ENCODE measurements around the gene GPRIN1. TPM values are rescaled to one million over a fixed set of nuclear protein-coding genes. Genes with fewer than 3 reads are reported as not detected.
"Not testable (repeated sequence)": the region's sequence is repeated elsewhere in the genome, so short reads cannot be mapped to it uniquely, and the experiment has no call there.

The GPRIN1 gene
- polyA plus RNA-seq, 5 donors = 0.72 to 1.2 (median 1.0) TPM

DNA sequence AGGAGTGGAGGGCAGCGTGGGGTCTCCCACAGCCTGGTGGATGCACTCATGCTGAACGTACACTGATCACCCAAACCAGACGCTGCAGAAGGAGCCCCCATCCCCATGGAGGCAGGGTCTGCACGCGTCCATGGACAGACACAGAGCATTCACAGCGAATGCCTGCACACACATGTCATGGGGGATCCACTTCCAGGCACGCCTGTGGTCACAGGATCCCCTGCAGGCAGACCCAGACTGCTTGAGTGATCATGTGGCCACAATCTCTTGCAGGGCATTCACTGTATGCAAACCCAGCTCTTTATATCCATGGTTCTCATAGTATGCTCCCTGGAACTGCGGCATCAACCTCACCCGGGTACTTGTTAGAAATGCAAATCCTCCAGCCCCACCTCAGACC lies 15.0 kb upstream of the GPRIN1 start:
- DNase-seq = no peak

DNA sequence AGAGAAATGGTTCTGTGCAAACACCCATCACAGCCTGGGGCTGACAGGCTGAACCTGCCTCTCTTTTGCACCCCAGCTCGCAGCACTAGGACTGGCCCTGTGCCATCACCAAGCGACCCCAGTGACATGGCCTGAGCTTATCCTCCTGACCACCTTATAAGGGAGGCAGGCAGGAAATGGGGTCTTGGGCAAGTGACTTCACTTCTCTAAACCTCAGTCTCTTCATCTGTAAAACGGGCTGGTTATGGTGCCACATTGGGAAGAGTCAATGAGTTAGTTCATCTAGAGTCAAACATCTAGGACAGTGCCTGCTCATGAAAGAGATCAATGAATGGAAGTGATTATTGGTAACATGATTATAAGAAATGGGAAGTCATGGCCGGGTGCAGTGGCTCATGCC lies 14.2 kb upstream of the GPRIN1 start:
- DNase-seq = no peak

DNA sequence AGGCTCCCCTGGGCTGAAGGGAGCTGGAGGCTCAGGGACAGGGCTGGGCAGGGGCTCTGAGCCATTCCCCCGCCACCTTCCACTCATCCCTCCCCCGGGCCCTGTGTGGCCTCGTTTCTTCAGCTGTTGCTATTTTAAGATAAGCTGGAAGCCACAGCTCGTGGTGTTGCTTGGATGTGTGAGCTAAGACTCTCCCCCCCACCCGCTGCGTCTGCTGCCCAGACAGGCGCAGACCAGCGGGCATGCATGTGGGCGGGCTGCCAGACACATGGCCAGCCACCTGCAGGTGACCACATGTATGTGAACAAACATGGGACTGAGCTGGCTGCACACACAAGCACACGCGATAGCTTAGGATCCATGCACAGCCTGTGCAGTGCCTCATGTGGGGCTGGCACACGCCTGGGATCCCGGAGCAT lies 11.7 kb upstream of the GPRIN1 start:
- no peak for DNase-seq

DNA sequence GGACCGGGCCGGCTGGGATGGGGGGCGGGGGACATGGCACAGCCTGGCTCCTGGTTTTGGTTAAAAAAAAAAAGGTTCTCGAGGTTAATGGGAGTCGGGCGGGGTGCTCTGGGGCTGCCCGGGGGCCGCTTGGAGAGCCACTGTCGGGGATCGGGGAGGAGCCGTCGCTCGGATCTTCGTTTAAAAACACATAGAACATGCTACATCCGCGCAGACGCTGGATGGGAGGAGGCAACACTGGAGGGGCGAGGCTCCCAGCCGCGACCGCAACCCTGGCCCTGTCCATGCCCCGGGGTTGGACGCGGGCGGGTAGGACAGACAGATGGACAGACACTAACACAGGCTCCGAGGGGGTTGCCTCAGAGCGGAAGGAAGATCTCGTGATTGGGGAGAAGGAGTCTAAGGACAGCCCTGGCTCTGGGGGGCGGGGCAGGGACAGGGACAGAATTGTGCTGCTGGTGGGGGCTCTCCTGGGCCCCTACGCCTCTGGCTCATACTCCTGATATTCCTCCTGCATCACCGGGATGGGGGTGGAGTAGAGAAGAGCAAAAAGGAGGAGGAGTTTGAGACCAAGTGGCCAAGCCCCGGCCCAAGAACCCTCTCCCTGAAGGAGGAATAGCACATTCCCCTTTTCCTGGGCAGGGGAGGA lies 10.5 kb upstream of the GPRIN1 start:
- no peak for DNase-seq

DNA sequence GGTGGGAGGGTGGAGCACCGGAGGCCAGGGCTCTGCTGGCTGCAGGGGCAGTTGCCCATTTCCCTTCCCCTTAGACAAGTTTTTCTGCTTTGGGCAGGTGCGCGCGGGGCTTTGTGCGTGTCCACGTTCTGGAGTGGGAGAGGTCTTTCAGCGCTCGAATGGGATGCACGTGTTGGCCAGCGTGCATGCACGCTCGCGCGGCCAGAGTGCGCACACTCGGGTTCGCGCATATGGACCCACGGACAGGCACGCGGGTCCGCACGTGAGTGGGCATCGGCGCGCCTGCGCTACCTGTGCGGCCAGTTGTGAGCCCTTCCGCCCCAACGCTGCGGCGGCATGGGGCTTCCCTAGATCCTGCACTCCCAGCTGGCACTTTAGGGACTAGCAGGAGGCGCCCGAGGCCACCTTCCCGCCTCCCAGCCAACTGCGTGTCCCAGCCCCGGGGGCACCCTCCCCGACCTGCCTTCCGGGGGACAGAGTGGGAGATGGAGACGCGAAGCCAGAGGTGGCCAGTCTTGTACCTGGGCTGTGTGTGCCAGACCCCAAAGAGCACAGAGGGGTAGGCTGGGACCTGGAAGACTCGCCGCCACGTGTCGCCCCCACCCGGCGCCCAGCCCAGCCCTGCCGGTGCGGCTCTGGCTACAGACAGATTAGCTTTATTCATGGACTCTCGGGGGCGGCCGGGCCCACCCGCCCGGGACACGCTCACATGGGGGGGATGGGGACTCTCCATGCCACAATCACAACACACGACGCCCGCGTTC lies 9.8 kb upstream of the GPRIN1 start:
- no peak for DNase-seq

DNA sequence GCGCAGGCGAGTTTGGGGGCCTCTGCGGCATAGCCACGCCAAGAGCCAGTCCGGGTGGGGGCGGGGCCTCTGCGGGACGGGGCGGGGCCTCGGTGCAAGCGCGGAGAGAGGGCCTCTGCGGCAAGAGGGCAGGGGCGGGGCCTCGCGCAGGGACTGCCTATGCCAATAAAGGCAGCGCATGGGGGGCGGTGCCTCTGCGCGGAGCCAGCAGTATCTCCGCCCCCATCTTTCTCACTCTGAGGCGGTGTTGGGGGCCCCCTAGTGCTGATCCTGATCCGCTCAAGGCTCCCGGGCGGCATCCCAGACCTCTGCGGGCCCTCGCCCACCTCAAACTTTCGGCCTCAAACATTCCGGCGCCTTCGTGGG lies 9.2 kb upstream of the GPRIN1 start:
- DNase-seq = no peak

DNA sequence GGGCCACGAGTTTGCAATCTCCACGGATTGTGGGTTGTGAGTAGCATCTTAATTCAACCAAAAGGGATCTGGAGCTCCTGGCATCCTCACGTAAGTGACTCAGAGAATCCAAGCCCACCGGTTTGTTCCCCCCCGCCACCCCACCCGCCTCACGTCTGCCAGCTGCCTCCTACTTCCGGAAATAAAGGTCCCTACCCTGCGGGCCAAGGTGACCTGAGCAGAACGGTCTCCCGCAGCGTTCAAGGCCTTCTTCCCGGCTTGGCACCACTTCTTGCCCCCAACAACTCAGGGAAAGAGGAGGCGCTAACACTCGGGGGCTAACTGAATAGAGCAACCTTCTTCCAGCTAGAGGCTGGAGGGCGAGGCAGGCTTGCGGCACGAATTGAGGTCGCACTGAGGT lies 8.8 kb upstream of the GPRIN1 start:
- no peak for DNase-seq

DNA sequence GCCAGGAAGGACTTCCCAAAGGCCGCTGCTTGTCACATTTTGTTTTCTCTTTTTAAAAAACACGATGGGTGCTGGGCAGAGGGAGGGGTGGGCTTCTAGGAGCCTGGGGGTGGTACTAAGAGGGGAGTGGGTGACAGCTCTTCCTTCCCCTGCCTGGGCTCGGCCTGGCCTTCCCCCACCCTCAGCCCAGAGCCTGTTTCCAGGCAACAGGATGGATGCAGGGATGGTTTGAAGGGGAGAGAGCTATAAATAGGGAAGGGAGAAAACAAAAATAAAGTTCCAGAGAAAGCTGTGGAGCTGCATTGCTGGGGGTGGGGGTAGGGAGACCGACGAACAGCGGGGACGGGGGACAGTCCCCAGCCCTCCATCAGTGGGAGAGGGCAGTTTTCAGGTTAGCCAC lies 6.6 kb upstream of the GPRIN1 start:
- DNase-seq = no peak

DNA sequence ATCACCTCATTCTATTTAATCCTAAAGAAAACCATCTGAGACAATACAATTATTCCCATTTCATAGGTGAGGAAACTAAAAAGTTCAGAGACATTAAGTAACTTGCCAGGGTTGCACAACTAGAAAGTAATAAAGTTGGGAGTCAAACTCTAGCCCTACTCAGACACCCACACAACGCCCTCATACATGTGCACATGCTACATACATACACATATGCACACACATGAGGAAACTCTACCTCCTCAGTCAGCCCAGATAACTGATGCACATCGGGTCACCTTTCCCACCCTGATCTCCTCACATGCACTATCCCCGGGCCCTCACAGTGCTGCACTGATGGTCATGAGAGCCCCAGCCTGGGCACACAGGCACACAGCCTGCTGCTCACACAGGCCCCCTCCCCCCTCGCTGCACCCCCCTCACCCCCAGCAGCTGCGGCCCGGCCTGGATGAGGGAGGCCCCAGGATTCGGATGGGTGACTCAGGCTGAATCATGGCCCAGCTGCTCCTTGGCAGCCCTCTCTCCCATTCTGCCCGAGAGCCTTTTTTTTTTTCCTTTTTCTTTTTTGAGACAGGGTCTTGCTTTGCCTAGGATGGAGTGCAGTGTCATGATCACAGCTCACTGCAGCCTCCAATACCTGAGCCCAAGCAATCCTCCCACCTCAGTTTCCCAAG lies 5.0 kb upstream of the GPRIN1 start:
- DNase-seq = no peak

DNA sequence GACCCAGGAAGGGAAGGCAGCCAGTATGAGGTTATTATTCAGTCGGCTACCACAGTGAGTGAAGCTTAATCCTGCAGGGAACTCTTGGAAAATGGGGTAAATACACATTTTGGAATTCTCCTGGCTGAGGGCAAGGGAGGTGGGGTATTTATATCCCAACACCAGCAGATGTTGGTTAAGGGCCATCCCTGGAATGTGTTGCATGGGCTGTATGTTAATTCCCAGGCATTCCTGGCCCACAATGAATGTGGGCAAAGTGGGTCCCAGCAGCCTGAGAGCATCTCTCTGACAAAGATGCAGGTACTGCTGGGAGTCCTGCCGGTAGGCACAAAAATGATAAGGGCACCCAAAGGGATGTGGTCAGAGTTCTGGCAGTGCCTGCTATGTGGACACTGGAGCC lies 2.9 kb upstream of the GPRIN1 start:
- no peak for DNase-seq

DNA sequence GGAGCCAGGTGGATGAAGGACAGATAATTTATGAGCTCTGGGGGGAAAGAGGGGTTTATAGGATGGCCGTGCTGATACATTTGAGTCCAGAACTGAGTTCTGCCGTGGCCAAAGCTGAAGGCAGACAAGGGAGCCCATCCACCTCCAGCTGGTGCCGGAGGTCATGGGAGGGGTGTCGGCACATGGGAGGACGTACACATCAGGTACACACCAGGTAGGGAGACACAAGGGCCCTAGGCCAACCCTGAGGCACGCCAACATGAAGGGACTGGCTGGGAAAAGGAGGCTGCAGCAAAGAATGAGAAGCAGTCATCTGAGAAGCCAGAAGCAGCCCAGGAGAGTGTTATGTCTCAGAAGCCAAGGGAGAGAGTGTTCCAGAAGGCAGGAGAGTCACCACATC lies 2.1 kb upstream of the GPRIN1 start:
- DNase-seq = no peak

DNA sequence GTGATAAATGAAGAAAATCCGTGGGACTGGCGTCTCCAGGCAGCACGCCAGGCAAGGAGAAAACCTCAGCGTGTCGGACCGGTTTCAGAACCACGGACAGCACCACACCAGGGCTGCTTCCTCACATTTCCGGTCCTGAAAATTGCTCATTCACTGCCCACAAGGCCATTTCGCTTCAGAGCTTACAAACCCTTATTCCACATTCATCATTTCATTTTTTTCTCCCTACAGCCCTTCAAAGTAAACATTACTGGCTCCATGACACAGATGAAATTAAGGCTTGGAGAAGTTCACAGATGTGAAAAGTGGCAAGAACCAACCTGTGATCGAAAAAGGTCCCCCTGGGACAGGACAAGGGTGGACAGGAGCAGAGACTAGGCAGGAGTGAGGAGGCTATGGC lies 1.5 kb upstream of the GPRIN1 start:
- peak; percentile 67 to 75 for DNase-seq

DNA sequence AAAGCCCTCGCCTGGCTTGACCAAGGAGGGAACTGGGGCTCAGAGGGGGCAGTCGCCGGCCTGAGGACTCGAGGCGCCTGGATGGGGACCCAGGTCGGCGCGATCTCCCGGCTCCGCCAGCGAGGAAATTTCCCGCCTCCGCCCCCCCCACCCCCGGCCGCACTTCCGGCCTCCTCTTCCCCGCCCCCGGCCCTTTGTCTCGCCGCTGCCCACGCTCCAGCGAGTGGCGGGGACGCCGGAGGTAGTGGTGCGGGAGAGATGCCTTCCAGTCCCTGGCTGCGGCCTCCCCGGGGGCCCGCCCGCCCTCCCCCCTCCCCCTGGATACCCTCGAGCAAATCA lies 448 bp upstream of the GPRIN1 start:
- DNase-seq = no peak

DNA sequence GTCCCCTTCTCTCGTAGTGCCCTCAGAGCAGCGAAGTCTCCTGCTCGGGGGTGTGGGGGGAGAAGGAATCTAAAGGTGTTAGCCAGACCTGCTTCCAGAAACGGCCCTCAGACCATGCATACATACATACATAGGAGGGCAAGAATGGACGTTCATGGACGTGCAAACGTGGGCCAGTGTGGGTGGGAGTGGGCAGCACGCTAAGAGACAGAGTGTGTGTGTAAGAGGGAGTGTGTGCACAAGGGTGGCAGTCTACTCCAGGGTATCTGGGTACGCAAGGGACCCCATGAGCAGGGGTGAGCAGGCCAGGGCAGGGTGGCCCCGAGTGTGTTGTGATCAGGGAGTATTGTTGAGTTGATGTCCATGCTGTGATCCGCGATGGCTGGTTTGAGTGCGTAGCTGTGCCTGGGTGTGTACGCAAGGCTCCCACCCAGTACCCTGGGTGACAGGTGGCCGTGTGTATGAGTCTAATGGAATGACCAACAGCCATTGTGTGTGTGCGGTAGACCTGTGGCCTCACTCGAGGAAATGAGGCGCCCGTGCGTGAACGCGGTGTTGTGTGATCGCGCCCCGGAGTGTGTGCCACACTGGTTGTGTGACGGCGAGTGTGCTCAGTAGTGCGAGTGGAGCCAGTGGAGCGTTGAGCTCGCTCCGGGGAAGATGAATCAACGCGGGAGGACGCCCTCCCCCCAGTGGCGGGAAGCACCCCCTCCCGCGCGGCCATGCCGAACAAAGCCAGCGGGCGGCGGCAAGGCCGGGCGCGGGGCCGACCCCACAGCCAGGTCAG lies 826 bp downstream of the GPRIN1 start:
- DNase-seq = no peak

DNA sequence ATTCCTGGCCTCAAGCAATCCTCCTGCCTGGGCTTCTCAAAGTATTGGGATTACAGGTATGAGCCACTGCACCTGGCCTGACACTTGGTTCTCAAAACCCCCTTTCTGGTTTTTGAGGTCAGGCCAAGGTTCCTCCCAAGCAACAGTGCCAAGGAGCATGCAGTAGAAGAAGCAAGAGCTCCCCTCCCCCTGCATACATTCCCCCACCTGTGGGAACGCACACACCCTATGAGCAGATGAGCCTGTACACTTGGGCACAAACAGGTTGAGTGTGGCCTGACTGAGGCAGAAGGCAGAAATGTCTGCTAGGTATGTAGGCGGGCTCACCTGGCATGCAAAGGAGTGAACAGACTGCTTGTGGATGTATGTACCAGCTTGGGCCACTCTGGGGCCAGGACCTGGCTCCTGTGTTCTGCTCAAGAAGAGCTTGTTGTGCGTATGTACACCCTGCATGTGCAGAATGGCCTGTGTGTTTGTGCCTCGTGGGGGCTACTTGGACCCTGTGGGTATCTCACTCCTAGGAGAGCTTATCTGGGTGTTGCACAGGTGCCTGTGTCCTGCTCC lies 1.7 kb downstream of the GPRIN1 start:
- DNase-seq = no peak

DNA sequence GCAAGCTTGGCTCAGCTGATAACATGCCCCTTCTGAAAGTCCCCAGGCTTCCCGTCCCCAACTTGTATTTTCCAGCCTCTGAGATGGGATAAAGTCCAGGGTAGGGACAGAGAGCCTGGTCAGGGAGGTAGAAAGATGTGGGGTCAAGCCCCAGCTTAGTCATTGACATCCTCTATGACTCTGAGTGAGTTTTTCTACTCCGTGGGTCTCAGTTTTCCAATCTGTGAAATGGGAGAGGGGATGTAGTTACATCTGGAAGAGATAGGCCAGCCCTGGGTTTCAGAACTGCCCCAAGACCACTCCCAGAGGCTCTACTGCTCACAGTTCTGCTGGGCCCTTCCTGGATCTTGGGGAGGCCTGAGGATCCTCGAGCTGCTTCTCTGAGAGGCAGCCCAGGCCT lies 3.1 kb downstream of the GPRIN1 start:
- DNase-seq = no peak

DNA sequence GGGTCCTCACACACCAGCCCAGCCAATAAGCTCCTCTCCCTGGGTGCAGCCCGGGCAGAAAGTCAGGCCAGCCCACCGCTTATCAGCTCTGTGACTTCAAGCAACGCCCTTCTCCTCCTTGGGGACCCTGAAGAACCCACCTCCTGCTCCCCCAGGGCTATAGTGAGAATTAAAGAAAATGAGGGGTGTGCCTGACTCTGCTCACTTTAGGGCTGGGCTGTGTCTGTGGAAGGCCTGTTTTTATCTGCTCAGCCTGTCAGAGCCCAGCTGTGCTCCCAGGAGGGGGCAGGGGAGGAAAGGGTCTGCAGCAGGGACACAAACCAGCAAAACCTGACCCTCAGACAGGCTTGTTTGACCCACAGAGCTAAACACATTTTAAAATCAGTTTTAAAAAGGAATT lies 3.9 kb downstream of the GPRIN1 start:
- DNase-seq = no peak

DNA sequence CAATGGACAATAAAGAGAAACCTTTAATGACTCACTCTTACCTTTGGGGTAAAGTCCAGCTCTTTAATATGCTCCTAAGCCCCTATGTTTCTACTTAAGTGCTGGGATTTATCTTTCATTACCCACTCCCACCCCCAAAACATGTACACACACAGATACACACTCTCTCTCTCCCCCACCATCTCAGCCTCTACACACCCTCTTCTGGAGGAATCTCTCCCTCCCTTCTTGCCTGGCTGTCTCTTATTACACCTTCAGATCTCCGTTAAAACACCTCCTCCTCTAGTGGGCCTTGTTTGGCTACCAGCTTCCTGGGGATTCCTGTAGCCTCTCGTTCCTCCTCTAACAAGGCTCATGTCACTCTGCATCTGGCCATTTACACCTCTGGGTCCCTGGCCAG lies 6.9 kb downstream of the GPRIN1 start:
- DNase-seq = no peak

DNA sequence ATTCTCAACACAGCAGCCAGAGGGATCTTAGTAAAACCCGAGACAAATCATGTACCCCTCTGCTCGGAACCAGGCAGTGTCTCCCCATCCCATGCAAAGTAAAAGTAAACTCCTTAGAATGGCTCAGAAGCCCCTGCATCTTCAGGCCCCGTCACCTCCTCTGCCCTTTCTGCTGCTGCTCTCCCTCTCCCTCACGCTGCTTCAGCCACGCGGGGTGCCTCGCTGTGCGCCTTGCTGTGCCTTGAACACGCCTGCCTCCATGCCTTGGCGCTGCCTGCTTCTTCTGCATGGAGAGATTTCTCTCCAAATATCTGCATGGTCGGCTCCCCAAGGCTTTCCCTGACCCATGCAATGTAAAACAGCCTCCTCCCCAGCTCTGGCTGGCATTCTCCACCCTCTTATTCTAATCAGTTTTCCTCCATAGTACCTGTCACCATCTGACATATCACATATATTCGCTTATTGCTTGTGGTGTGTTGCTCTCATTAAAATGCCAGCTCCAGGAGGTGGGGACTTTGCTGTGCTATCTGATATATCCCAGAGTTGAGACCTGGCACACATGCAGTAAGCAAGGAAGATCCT lies 8.0 kb downstream of the GPRIN1 start:
- DNase-seq = no peak

DNA sequence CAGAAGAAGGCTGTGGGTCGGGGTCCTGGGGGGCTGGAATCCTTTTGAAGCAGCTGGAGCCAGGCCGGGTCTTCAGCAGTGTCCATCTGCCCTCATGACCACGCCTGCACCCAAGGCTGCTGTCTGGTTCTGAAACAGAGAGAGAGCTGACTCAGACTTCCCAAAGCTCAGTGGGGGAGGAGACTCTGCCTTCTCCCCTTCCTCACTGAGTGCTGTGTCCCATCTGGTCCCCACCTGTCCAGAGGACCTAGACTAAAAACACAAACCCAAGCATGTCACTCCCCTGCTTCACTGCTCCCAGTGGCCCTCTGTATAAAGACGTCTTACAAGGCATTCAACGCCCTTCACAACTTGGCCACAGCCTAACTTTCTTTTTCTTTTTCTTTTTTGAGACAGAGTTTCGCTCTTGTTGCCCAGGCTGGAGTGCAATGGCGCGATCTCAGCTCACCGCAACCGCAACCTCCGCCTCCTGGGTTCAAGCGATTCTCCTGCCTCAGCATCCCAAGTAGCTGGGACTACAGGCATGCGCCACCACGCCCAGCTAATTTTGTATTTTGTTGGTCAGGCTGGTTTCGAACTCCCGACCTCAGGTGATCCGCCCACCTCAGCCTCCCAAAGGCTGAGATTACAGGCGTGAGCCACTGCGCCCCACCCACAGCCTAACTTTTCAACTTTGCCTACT lies 10.1 kb downstream of the GPRIN1 start:
- DNase-seq = not testable (repeated sequence)
